ENCODE data around the gene TSPOAP1.

The TSPOAP1 gene

GRCh38 chr17:58329035-58329809, 627 bp upstream of the TSPOAP1 start:
- DNase-seq, result no peak

- no peak for DNase-seq
These were observed 1.0 kb downstream of the TSPOAP1 start for GRCh38 chr17:58327363-58328194.

- no peak for DNase-seq
These were observed 1.8 kb downstream of the TSPOAP1 start for GRCh38 chr17:58326609-58327362.

- DNase-seq, result no peak
These were observed 2.6 kb downstream of the TSPOAP1 start for GRCh38 chr17:58325976-58326468.

GRCh38 chr17:58325289-58325726, 3.3 kb downstream of the TSPOAP1 start:
- DNase-seq, result peak; percentile 57

GRCh38 chr17:58324409-58325288, 3.9 kb downstream of the TSPOAP1 start:
- peak; percentile 58 for DNase-seq

GRCh38 chr17:58324056-58324408, 4.6 kb downstream of the TSPOAP1 start:
- no peak for DNase-seq

GRCh38 chr17:58323366-58324055, 5.1 kb downstream of the TSPOAP1 start:
- no peak for DNase-seq

GRCh38 chr17:58322581-58323185, 5.9 kb downstream of the TSPOAP1 start:
- no peak for DNase-seq

GRCh38 chr17:58321571-58322525, 6.7 kb downstream of the TSPOAP1 start:
- no peak for DNase-seq

- DNase-seq, result no peak
These were observed 7.8 kb downstream of the TSPOAP1 start for GRCh38 chr17:58320570-58321323.

GRCh38 chr17:58320163-58320558, 8.4 kb downstream of the TSPOAP1 start:
- no peak for DNase-seq

GRCh38 chr17:58319173-58320162, 9.1 kb downstream of the TSPOAP1 start:
- no peak for DNase-seq

GRCh38 chr17:58318627-58319172, 9.9 kb downstream of the TSPOAP1 start:
- DNase-seq, result no peak

GRCh38 chr17:58318065-58318481, 10.5 kb downstream of the TSPOAP1 start:
- DNase-seq, result no peak

GRCh38 chr17:58317421-58318064, 11.1 kb downstream of the TSPOAP1 start:
- DNase-seq, result peak; percentile 29
